NCI-H2196 (cell line): ENCODE measurements around the gene MARCHF2.

Source experiments
- DNase-seq: peaks from one replicate; lab custom pipeline; 2025; ENCODE audit not compliant: unreplicated experiment; lab: John Stamatoyannopoulos, UW

The MARCHF2 gene

GRCh38 chr19:8387688-8388611 lies 25.2 kb upstream of the MARCHF2 start:
- no peak for DNase-seq

GRCh38 chr19:8388612-8388958 lies 24.5 kb upstream of the MARCHF2 start:
- DNase-seq = no peak

GRCh38 chr19:8389891-8390616 lies 23.1 kb upstream of the MARCHF2 start, which contains the start of gene RAB11B:
RAB11B (plus strand) TSS chr19:8390360; CDS start chr19:8390417, 57 bp downstream.
- peak; percentile 99 for DNase-seq

- peak; percentile 94 for DNase-seq
These were observed 22.5 kb upstream of the MARCHF2 start for GRCh38 chr19:8390617-8390981.

GRCh38 chr19:8391198-8392016 lies 21.7 kb upstream of the MARCHF2 start:
- DNase-seq = no peak

GRCh38 chr19:8392017-8392591 lies 21.0 kb upstream of the MARCHF2 start:
- no peak for DNase-seq

GRCh38 chr19:8393192-8393870 lies 19.8 kb upstream of the MARCHF2 start:
- DNase-seq = no peak

- no peak for DNase-seq
These were observed 19.2 kb upstream of the MARCHF2 start for GRCh38 chr19:8393871-8394250.

GRCh38 chr19:8395621-8396082 lies 17.5 kb upstream of the MARCHF2 start:
- no peak for DNase-seq

- no peak for DNase-seq
These were observed 16.9 kb upstream of the MARCHF2 start for GRCh38 chr19:8396185-8396562.

- peak; percentile 36 for DNase-seq
These were observed 16.4 kb upstream of the MARCHF2 start for GRCh38 chr19:8396563-8397203.

- no peak for DNase-seq
These were observed 15.8 kb upstream of the MARCHF2 start for GRCh38 chr19:8397271-8397670.

- DNase-seq = no peak
These were observed 15.3 kb upstream of the MARCHF2 start for GRCh38 chr19:8397746-8398310.

- DNase-seq = no peak
These were observed 14.8 kb upstream of the MARCHF2 start for GRCh38 chr19:8398311-8398771.

GRCh38 chr19:8399681-8400188 lies 13.4 kb upstream of the MARCHF2 start:
- no peak for DNase-seq

GRCh38 chr19:8401981-8402411 lies 11.1 kb upstream of the MARCHF2 start:
- no peak for DNase-seq

- DNase-seq = no peak
These were observed 9.8 kb upstream of the MARCHF2 start for GRCh38 chr19:8403098-8403819.

- no peak for DNase-seq
These were observed 9.3 kb upstream of the MARCHF2 start for GRCh38 chr19:8403820-8404109.
